GM12891 (cell line): ENCODE measurements around the gene SULT6B1.

ENCODE experiments used
- DNase-seq: peaks from one replicate; pipeline ENCODE4 v3.0.0; 2011; ENCODE audit warnings: low spot score; ENCODE audit not compliant: insufficient read length
- FAIRE-seq: peaks from 2 replicates; lab custom pipeline; 2011; peaks lifted over from hg19 to GRCh38; lab: Jason Lieb, UNC
- PAX5 ChIP-seq: IDR thresholded peaks from 2 replicates; pipeline ENCODE4 v1.6.1; 2011; ENCODE audit warnings: low read length, moderate library complexity, mild to moderate bottlenecking; ENCODE audit not compliant: insufficient read depth, severe bottlenecking
- POLR2A ChIP-seq: IDR thresholded peaks from 2 replicates; pipeline ENCODE4 v1.6.1; 2011; ENCODE audit warnings: low read depth, low read length, control low read depth
- POLR2AphosphoS5 ChIP-seq: IDR thresholded peaks from 2 replicates; pipeline ENCODE4 v1.6.1; 2011; ENCODE audit warnings: low read depth, low read length, control low read depth
- POU2F2 ChIP-seq: IDR thresholded peaks from 2 replicates; pipeline ENCODE4 v1.6.1; 2011; ENCODE audit warnings: low read depth, mild to moderate bottlenecking, control low read depth, low read length, moderate library complexity
- SPI1 ChIP-seq: IDR thresholded peaks from 2 replicates; pipeline ENCODE4 v1.6.1; 2011; ENCODE audit warnings: low read depth, low read length, control low read depth
- TAF1 ChIP-seq: IDR thresholded peaks from 2 replicates; pipeline ENCODE4 v1.6.1; 2011; ENCODE audit warnings: low read depth, low read length, control low read depth

The SULT6B1 gene

DNA sequence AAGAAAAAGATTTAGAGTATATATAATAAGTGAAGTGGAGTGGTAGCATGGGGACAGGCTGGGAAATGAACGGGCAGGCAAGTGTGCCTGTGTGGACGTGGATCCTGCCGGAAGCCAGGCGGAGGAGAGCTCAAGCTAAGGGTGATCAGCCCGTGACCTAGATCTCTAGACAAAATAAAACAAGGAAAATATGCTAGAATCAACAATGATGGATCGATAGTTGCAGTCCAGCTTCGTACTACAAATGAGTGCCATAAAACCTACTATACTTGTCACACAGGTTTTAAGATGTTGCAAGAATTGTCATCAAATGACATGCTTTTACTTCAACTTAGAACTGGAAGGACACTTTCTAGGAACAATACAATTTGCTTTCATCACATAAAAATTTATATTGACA is 40.1 kb downstream of the SULT6B1 start:
- FAIRE-seq (no peak), DNase-seq (no peak)
- TF ChIP-seq SPI1: no peak

DNA sequence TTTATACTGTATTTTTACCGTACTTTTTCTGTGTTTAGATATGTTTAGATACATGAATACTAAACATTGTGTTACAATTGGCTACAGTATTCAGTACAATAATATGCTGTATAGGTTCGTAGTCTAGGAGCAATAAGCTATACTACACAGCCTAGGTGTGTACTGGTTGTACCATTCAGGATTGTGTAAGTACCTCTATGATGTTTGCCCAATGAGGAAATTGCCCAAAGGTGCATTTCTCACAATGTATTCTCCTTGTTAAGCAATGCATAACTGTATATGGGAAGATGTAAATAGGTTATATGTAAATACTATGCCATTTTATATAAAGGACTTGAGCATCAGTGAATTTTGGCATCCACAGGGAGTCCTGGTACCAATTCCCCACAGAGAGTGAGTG is 42.4 kb downstream of the SULT6B1 start:
- DNase-seq: no peak
- TF ChIP-seq TAF1 (no peak), POLR2A (no peak), POLR2AphosphoS5 (no peak), SPI1 (no peak), PAX5 (no peak), POU2F2 (no peak)
- no peak for FAIRE-seq

DNA sequence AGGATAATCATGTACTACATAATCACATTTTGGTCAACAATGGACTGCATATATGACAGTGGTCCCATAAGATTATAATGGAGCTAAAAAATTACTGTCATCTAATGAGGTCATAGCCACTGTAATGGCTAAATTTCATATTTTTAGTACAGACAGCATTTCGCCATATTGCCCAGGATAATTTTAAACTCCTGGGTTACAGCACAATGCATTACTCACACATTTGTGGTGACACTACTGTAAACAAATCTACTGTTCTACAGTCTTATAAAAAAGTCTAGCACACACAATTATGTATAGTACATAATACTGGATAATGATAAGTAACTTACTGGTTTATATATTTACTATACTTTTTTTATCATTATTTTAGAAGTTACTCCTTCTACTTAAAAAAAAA is 44.5 kb downstream of the SULT6B1 start:
- DNase-seq: no peak
- TF ChIP-seq SPI1 (no peak), PAX5 (no peak), POLR2AphosphoS5 (no peak), TAF1 (no peak), POU2F2 (no peak), POLR2A (no peak)
- FAIRE-seq: no peak

DNA sequence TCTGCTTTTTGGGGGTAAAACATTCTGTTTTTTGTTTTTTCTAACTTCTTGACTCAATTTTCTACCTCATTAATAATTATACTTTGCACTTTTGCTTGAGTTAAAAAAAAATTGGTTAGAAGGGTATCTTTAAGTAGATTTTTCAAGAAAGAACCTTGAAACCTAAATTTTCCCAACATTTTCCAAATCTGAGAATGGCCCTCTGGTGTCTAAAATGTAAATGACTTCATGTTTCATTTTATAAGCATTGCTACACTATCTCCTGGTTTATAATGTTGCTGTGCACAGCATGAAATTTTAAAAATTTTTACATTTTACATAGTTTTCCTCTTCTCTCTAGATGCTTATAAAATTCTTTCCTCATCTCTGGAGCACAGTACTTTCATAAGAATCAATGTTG is 45.9 kb downstream of the SULT6B1 start:
- DNase-seq (no peak), FAIRE-seq (no peak)
- no peak for TF ChIP-seq TAF1
- TF ChIP-seq POLR2AphosphoS5: no peak
- no peak for TF ChIP-seq POU2F2
- no peak for TF ChIP-seq POLR2A
- no peak for TF ChIP-seq PAX5
- TF ChIP-seq SPI1: no peak

DNA sequence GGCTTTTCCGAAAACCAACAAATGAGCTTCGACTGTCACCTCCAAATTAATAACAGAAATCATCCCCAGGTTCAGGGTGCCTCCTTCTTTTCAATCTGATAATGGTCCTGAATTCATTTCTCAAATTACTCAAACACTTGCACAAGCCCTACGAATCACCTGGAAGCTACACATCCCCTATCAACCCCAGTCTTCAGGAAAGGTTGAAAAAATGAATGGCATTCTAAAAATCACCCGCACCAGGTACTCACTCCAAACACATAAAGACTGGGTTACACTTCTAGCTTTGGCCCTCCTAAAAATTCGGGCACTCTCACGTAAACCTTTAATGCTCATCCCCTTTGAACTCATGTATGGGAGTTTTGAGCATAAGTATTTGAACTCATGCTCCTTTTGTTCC is 55.6 kb downstream of the SULT6B1 start:
- FAIRE-seq: no peak
- DNase-seq: no peak
- no peak for TF ChIP-seq POU2F2
- no peak for TF ChIP-seq PAX5

DNA sequence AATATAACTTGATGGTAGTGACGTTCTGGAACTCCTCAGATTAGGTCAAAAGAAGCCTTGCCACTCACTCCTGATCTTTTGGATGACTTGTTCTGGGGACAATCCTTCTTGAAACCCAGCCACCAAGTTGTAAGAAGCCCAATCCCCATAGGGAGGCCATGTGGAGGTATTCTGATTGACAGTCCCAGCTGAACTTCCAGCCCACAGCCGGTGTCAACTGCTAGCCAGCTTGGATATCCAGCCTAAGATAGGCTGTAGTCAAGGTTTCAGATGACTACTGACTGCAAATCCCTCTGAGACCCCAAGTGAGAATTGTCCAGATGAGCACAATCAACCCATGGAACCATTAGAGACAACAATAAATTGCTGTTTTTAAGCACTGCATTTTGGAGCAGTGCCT is 63.1 kb downstream of the SULT6B1 start:
- no peak for TF ChIP-seq POLR2AphosphoS5
- no peak for TF ChIP-seq POLR2A
- no peak for TF ChIP-seq TAF1
- TF ChIP-seq SPI1: no peak
- TF ChIP-seq POU2F2: no peak
- no peak for TF ChIP-seq PAX5
- FAIRE-seq: no peak
- no peak for DNase-seq

DNA sequence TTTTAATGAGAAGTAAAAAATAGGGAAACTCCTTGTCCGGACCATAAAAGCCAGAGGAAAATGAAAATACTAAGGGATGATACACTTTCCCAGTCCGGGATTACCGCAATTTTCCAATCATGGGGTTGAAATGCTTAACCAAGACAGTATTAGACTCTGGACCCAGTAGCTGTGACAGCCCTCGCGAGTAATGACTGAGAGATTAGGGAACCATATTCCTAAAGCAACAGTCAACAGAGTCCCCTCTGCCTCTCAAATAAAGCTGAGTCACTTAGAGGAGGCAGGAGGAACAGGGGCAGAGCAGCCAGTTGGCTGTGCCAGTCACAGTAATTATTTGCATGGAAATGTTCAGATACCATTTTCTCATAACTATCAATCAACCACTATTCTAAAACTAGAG is 69.3 kb downstream of the SULT6B1 start:
- DNase-seq (no peak), FAIRE-seq (no peak)
- TF ChIP-seq POLR2AphosphoS5: no peak
- TF ChIP-seq SPI1: no peak
- TF ChIP-seq TAF1: no peak
- TF ChIP-seq POLR2A: no peak
